ENCODE results near the gene ZIC2.

The ZIC2 gene

DNA sequence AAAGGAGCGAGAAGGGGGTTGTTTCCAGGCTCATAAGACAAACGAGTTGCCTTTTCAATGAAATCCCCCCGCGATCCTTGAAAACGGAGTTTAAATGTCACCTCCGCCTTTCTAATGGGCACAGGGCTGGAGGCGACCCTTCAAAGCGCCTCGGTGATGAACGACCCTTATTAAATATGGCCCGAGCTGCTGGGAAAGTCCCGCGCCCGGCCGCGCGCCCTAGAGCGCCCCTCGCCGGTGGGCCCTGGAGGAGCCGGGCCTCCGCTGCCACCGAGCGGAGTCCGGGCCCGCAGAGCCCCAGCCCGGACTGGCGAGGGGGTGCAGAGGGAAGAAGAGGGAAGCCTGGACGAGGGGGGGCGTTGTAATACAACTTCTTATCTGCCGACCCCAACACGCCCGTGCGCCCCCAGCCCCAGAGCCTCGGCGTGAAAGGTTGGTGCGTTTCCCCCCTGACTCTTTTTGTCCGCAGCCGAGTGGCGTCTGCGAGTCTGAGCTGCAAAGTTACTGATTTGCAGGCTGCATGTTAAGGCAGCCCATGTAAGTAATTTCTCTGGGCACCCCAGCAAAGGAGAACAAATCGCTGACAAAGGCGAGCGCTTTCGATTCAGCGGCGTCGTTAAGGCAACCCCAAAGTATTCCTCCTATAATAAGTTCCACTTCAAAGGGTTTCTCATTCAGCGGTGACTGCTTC is 21.9 kb upstream of the ZIC2 start:
- no peak for DNase-seq

GRCh38 chr13:99960663-99961311 is 20.8 kb upstream of the ZIC2 start:
- DNase-seq: no peak

DNA sequence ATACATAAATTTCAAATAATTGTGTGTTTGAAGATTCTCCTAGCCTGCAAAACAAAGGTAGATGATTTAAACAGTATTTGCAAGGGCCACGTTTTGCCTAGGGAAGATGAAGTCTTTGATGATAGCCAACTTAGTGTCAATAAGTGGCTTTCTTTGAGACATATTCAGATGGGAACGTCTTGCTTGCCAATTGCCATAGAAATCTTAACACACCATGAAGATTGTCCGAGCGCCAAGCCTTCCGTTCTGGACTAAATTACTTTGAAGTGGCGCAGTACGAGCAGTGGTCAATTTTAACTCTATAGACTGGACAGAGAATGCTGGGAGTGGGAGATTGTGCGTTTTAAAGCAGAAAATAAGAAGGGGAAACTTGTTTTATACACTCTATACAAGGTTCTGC is 19.9 kb upstream of the ZIC2 start:
- no peak for DNase-seq

GRCh38 chr13:99962242-99962641 is 19.3 kb upstream of the ZIC2 start:
- no peak for DNase-seq

GRCh38 chr13:99963816-99964339 is 17.7 kb upstream of the ZIC2 start:
- no peak for DNase-seq

GRCh38 chr13:99965329-99966000 is 16.1 kb upstream of the ZIC2 start:
- no peak for DNase-seq

DNA sequence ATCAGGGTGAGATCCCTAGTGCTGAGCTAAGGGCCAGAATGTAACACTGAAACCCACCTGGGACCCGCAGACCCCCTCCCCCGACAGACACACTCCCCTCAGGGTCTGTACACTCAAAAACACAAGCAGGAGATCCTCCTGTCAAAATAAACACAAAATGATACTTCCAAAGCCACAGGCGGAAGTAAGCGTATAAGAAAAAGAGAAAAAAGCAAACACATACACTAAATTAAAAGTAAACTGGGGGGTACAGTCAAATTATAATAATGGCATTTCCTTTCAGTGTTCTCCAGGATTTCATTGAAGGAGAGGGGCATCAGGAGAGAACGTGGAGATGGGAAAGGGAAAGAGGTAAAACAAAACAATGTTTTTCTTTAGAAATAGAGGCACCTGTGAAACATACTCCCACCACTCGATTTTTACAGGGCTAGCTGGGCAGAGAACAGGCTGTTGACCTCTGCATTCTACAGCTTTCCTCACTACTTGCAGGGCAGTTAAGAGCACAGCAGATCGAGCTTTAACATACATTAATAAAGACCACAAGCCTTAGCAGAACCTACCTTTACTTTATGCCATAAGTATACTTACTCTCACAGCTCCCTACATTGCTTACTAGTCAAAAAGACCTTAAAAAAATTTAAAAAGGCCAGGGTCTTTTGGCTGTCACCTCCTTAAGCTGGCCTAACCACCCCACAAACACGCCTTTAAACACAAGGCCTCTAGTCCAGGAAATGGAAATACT is 15.3 kb upstream of the ZIC2 start:
- DNase-seq: no peak

DNA sequence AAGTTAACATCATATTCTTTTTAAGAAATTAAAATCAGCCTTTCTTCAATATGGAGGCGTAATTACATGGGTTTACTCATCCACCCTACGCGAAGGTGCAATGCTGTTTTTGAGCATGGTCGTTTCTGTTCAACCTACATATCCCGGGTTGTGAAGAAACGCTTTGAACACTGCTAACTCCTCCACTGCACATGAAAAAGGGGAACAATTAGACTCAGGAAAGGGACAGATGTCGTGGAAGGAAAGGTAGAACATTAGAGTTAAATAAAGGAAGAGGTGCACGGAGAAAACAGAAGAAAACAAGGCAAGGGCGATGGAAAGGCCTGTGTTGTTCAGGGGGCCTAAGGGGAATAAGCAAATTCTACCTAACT is 14.1 kb upstream of the ZIC2 start:
- DNase-seq: no peak

DNA sequence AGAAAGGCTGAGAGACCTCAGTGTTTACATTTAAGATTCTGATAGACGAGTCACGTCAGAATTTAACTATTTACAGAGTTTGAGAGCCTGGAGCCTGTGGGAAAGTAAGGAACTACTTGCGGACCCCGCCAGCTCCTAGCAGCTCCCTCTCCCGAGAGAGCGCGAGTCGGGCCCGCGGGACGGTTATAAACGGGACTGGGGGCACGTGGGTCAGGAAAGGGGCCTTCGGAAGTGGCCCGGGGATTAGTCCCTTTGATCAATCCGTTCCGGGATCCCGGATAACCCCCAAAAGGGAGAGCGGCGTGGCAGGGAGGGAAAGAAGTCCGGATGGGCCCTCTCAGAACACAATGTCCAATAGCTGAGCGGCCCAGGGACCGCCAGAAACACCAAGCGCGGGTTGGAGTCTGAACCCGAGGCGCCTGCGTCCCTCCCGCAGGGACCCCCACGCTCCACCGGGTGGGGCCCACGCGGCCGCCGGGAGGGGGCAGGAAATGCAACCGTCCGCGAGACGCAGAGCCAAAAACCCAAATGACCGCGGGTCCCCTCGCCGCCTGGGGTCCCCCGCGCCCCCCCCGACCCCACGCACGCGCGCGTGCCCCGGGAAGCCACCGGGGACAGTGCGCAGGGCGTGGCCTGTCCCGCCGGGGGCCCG is 13.6 kb upstream of the ZIC2 start:
- no peak for DNase-seq

DNA sequence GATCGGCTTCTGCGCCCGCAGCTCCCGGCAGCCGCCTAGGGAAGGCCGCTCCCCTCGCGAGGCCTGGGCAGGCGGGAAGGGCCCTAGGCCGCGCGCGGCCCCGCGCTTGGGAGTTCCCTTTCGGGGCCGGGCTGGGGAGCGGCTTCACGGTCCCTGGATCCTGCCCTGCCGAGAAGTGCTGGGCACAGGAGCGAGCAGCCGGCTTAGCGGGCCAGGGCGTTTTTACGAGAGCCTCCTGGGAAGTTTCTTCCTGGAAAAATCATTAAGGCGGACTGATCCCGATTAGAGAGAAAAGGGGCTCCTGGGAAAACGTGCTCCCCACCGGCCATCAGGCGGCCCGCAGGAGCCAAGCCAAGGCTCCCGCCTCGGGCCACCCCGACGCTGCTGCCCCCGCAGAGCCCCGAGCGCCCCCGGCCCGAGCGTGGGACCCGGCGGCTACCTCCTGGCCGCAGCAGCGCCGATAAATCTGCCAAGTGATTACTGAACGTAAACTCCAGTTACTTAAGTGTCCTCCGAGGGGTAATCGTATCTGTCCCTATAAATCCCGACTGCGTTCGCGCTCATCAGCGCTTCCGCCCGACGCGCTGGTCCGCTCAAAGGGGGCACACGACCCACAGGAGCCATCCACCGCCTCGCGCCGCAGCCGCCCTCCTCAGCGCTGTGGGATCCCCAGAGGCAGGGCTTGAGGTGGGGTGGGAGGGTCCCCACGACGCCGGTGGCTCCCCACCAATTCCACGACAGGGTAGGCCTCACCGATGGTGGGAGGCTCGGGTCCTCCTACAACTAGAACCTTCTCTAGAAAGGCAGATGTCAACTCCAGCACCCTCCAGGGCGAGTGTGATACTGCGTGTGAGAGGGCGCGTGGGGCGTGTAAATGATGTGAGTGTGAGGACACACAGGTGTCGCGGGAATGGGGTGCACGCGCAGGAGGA is 12.8 kb upstream of the ZIC2 start:
- DNase-seq: no peak

DNA sequence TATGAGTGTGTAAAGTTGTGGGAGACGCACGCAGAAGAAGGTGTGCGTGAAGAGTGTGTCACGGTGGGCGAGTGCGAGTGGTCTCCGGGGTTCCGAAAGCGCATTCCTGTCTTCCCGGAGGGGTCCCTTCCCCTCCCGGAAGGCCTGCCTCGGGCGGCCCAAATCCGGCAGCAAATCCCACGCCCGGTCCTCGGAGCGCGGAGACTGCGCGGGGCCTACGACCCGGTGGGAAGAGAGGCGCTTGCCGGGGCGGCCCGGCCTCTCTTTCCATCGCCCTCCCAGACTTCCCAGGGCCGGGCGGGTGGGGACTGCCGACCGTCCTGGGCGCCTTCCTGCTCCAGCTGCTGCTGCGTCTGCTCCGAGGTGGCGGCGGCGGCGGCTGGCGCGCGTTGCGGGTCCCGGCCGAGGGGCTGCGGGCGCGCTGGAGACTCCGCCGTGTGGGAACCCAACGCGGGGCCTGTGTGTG is 12.1 kb upstream of the ZIC2 start:
- DNase-seq: no peak

GRCh38 chr13:99969919-99970650 is 11.5 kb upstream of the ZIC2 start:
- DNase-seq: no peak

- no peak for DNase-seq
Observed at GRCh38 chr13:99970651-99971575, 10.7 kb upstream of the ZIC2 start.

GRCh38 chr13:99971576-99972189 is 9.9 kb upstream of the ZIC2 start, which contains the start of gene ZIC5:
TSS of gene ZIC5 (minus strand) at chr13:99971767. CDS start at chr13:99971603, 164 bp downstream.
- no peak for DNase-seq

GRCh38 chr13:99972190-99972731 is 9.3 kb upstream of the ZIC2 start:
- DNase-seq: no peak

GRCh38 chr13:99973163-99973807 is 8.3 kb upstream of the ZIC2 start:
- no peak for DNase-seq

GRCh38 chr13:99973808-99974185 is 7.8 kb upstream of the ZIC2 start:
- no peak for DNase-seq

GRCh38 chr13:99974296-99974938 is 7.2 kb upstream of the ZIC2 start:
- DNase-seq: no peak

All from stimulated activated CD4-positive, alpha-beta T cell treated with anti-CD3 and anti-CD28 coated beads, Interleukin-12 subunit alpha, Interleukin-12 subunit beta, amount 100 ng/mL, for 4 hours (primary cell).